GM12864 (cell line): ENCODE data around the gene SOX14.
A peak's percentile ranks its signal among the peaks of the same experiment; 100 is the strongest.

Experiments
- DNase-seq: peaks from one replicate; pipeline ENCODE4 v3.0.0-alpha.2; 2011; ENCODE audit warnings: low read depth
- H3K4me3 ChIP-seq: 2 replicates; pipeline ENCODE4 v1.5.1; 2011; ENCODE audit warnings: mild to moderate bottlenecking, low read depth, low read length, control low read depth
- CTCF ChIP-seq: IDR thresholded peaks from 2 replicates; pipeline ENCODE4 v1.5.1; 2011; ENCODE audit warnings: low read depth, mild to moderate bottlenecking, moderate library complexity, low read length, control low read depth, inconsistent platforms; ENCODE audit errors: missing control alignments

The SOX14 gene

GRCh38 chr3:137778941-137779340 lies 14.8 kb downstream of the SOX14 start:
- no peak for DNase-seq
- H3K4me3 ChIP-seq = no peak overlapping the region
- no peak for TF ChIP-seq CTCF

- no peak for TF ChIP-seq CTCF
- no peak overlapping the region for H3K4me3 ChIP-seq
- DNase-seq = no peak
These were observed 23.4 kb downstream of the SOX14 start for GRCh38 chr3:137787529-137787928.

- no peak overlapping the region for H3K4me3 ChIP-seq
These were observed 25.1 kb downstream of the SOX14 start for GRCh38 chr3:137789236-137789635.

GRCh38 chr3:137792626-137793271 lies 28.6 kb downstream of the SOX14 start:
- peak; percentile 7 for DNase-seq
- no peak overlapping the region for H3K4me3 ChIP-seq
- peak; percentile 71 for TF ChIP-seq CTCF

More at GRCh38 chr3:137789236-137789635, 25.1 kb downstream of the SOX14 start:
- no peak for DNase-seq
- no peak for TF ChIP-seq CTCF

- no peak overlapping the region for H3K4me3 ChIP-seq
- TF ChIP-seq CTCF = no peak
- DNase-seq = no peak
These were observed 32.9 kb downstream of the SOX14 start for GRCh38 chr3:137796993-137797392.

GRCh38 chr3:137803215-137803614 lies 39.1 kb downstream of the SOX14 start:
- DNase-seq = no peak
- H3K4me3 ChIP-seq = no peak overlapping the region
- TF ChIP-seq CTCF = no peak

- TF ChIP-seq CTCF = no peak
- H3K4me3 ChIP-seq = no peak overlapping the region
- no peak for DNase-seq
These were observed 43.9 kb downstream of the SOX14 start for GRCh38 chr3:137807998-137808397.
